SK-N-SH (cell line): Measurements from ENCODE around the gene DGKD. TPM values are rescaled to one million over a fixed set of nuclear protein-coding genes. Genes with fewer than 3 reads are reported as not detected.

Source experiments
- CTCF ChIA-PET: fragments of 300-600, 350-600 bp; formaldehyde crosslinking; extraction: SDS; loops from one replicate; lab custom pipeline; 2021; lab: Yijun Ruan, JAX
- POLR2A ChIA-PET: fragments of 350-600 bp; sonication (Branson Sonifier 250); formaldehyde crosslinking; extraction: SDS; loops from one replicate; lab custom pipeline; 2020; ENCODE audit warnings: antibody characterized with exemption, inconsistent platforms; lab: Yijun Ruan, JAX
- DNase-seq: peaks from one replicate; pipeline ENCODE4 v3.0.0; 2012
- H2AFZ ChIP-seq: fragments of 200-600 bp; sonication (generic); 2 replicates; pipeline ENCODE4 v1.8.1; 2016; ENCODE audit warnings: antibody characterized with exemption, mild to moderate bottlenecking, low read depth
- H3F3A ChIP-seq: fragments of 200-600 bp; sonication (generic); replicated peaks from 2 replicates; pipeline ENCODE3; 2016; ENCODE audit warnings: antibody characterized with exemption, mild to moderate bottlenecking; ENCODE audit not compliant: insufficient read depth
- H3K27ac ChIP-seq, 2 experiments: fragments of 200-500 bp in 1 of 2; fragments of 200-600 bp in 1 of 2; sonication (Bioruptor generic) in 1 of 2; sonication (generic), shearing (Covaris generic) in 1 of 2; 2 replicates each; pipeline versions ENCODE4 v1.5.1 to v1.6.1; 2014 to 2016; ENCODE audit warnings: low read depth in 2 of 2, inconsistent platforms in 1 of 2, low read length in 1 of 2, mild to moderate bottlenecking in 1 of 2, mixed read lengths in 1 of 2
- H3K27me3 ChIP-seq: fragments of 200-600 bp; sonication (generic), shearing (Covaris generic); 2 replicates; pipeline ENCODE4 v1.6.1; 2016; ENCODE audit warnings: mixed run types; ENCODE audit not compliant: insufficient read depth
- H3K36me3 ChIP-seq, 2 experiments: fragments of 200-500 bp in 1 of 2; fragments of 200-600 bp in 1 of 2; sonication (Bioruptor generic) in 1 of 2; sonication (generic) in 1 of 2; replicated peaks in 1 of 2; 2 replicates each; pipeline versions ENCODE3 to v1.5.1; 2014 to 2016; ENCODE audit warnings: low read length in 1 of 2, mild to moderate bottlenecking in 1 of 2; ENCODE audit not compliant: insufficient read depth in 2 of 2, control insufficient read depth in 1 of 2
- H3K4me1 ChIP-seq, 2 experiments: fragments of 200-500 bp in 1 of 2; fragments of 200-600 bp in 1 of 2; sonication (Bioruptor generic) in 1 of 2; sonication (generic), shearing (Covaris generic) in 1 of 2; 2 replicates each; pipeline versions ENCODE4 v1.5.1 to v1.6.1; 2014 to 2016; ENCODE audit warnings: low read depth in 1 of 2, low read length in 1 of 2, mixed run types in 1 of 2; ENCODE audit not compliant: insufficient read depth in 2 of 2, control insufficient read depth in 1 of 2
- H3K4me2 ChIP-seq: fragments of 200-600 bp; sonication (generic), shearing (Covaris generic); 2 replicates; pipeline ENCODE4 v1.6.1; 2017; ENCODE audit warnings: mixed run types
- H3K4me3 ChIP-seq, 2 experiments: fragments of 200-500 bp in 1 of 2; fragments of 200-600 bp in 1 of 2; sonication (Bioruptor generic) in 1 of 2; sonication (generic), shearing (Covaris generic) in 1 of 2; 2 replicates each; pipeline versions ENCODE4 v1.5.1 to v1.8.1; 2014 to 2016; ENCODE audit warnings: low read depth in 2 of 2, inconsistent platforms in 1 of 2, low read length in 1 of 2, mild to moderate bottlenecking in 1 of 2, mixed read lengths in 1 of 2, moderate library complexity in 1 of 2
- H3K79me2 ChIP-seq: fragments of 200-600 bp; sonication (generic); 2 replicates; pipeline ENCODE4 v1.8.1; 2017; ENCODE audit warnings: mild to moderate bottlenecking; ENCODE audit not compliant: insufficient read depth
- H3K9ac ChIP-seq: fragments of 200-600 bp; sonication (generic); 2 replicates; pipeline ENCODE4 v1.6.1; 2017; ENCODE audit warnings: mixed run types
- H3K9me2 ChIP-seq: fragments of 200-600 bp; sonication (generic); 2 replicates; pipeline ENCODE4 v1.6.1; 2017; ENCODE audit warnings: mixed run types
- H3K9me3 ChIP-seq: fragments of 200-600 bp; sonication (generic); 2 replicates; pipeline ENCODE4 v1.6.1; 2017; ENCODE audit warnings: mixed run types, mild to moderate bottlenecking, moderate library complexity
- H4K20me1 ChIP-seq: fragments of 200-600 bp; sonication (generic); 2 replicates; pipeline ENCODE4 v1.6.1; 2017; ENCODE audit warnings: mild to moderate bottlenecking, mixed run types; ENCODE audit not compliant: insufficient read depth
- EP300 ChIP-seq, 2 experiments: IDR thresholded peaks; 2 replicates each; pipeline versions ENCODE4 v1.4.0 to v1.6.1; 2012; ENCODE audit warnings: borderline replicate concordance in 1 of 2, low read depth in 1 of 2, low read length in 1 of 2
- EZH2phosphoT487 ChIP-seq: fragments of 200-600 bp; sonication (generic); IDR thresholded peaks from 2 replicates; pipeline ENCODE4 v1.6.1; 2017; ENCODE audit warnings: low read depth, mixed run types, mild to moderate bottlenecking, antibody characterized with exemption, moderate library complexity, borderline replicate concordance
- GABPA ChIP-seq: IDR thresholded peaks from 2 replicates; pipeline ENCODE4 v1.4.0; 2012; ENCODE audit warnings: low read depth, mild to moderate bottlenecking
- MEF2A ChIP-seq: IDR thresholded peaks from 2 replicates; pipeline ENCODE4 v1.4.0; 2012; ENCODE audit warnings: low read depth, borderline replicate concordance
- SIN3A ChIP-seq: IDR thresholded peaks from 2 replicates; pipeline ENCODE4 v1.6.1; 2012; ENCODE audit warnings: low read depth, mild to moderate bottlenecking, low read length, moderate library complexity, borderline replicate concordance
- WGBS: methylation state at CpG from one replicate; pipeline ENCODE4 v1.1.6; 2017; ENCODE audit warnings: low lambda C conversion rate; 5-methylcytosine and 5-hydroxymethylcytosine counted together
- polyA plus RNA-seq, 3 experiments: library from polyadenylated mRNA; depleted of rRNA; stranded (reverse); fragments of >200 nt; gene quantifications; 2 replicates each; pipeline ENCODE4 v1.2.3, GENCODE V29; 2012
- TF ChIP-seq, protein P1 (sequence below): IDR thresholded peaks from 2 replicates; pipeline ENCODE4 v1.4.0; 2012; ENCODE audit warnings: low read depth
- TF ChIP-seq, protein P2 (sequence below): IDR thresholded peaks from 2 replicates; pipeline ENCODE4; 2012
- TF ChIP-seq, protein P3 (sequence below): fragments of 200-600 bp; sonication (generic); IDR thresholded peaks from 2 replicates; pipeline ENCODE4 v1.6.1; 2017; ENCODE audit warnings: antibody characterized with exemption, mild to moderate bottlenecking, moderate library complexity
- TF ChIP-seq, protein P4 (sequence below): fragments of 150-350 bp; IDR thresholded peaks from 2 replicates; pipeline ENCODE4 v1.6.1; 2016; ENCODE audit warnings: mild to moderate bottlenecking, low read depth, low read length
- TF ChIP-seq, protein P5 (sequence below): IDR thresholded peaks from 2 replicates; pipeline ENCODE4 v1.4.0; 2012; ENCODE audit warnings: low read depth, borderline replicate concordance

The DGKD gene
- polyA plus RNA-seq, 1 of the 3 experiments (the other 2 are of a cell fraction), result 21.7 TPM

DNA sequence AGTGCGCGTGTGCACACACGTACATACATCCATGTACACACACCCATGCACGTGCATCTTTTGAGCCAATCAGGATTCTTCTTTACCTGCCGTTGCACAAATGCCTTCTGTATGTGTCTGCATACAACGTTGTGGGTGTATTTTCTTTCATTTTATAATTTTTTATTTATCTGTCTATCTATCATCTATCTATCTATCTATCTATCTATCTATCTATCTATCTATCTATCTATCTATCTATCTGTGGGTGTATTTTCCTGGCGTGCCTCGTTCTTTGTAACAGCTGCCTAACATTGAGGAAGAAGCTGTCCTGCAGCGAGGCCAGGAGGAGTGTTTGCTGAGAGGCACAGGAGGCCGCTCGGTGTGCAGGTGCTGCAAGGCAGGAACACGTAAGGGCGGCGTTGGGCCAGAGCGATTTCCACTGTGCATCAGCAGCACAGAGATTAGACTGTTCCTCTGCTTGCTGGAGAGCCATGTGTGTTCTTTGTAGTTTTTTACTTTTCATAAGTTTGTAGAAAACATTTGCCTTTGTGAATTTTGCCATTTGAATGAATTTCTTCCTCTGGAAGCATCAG, 84.4 kb downstream of the DGKD start:
- H2AFZ ChIP-seq, result no peak overlapping the region
- H3K36me3 ChIP-seq, result peaks cover 0 to 32% of the 10 kb centered on the region in 2 experiments
- TF ChIP-seq SIN3A, result no peak
- TF ChIP-seq, protein P1, sequence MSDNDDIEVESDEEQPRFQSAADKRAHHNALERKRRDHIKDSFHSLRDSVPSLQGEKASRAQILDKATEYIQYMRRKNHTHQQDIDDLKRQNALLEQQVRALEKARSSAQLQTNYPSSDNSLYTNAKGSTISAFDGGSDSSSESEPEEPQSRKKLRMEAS, result no peak
- TF ChIP-seq, protein P2, sequence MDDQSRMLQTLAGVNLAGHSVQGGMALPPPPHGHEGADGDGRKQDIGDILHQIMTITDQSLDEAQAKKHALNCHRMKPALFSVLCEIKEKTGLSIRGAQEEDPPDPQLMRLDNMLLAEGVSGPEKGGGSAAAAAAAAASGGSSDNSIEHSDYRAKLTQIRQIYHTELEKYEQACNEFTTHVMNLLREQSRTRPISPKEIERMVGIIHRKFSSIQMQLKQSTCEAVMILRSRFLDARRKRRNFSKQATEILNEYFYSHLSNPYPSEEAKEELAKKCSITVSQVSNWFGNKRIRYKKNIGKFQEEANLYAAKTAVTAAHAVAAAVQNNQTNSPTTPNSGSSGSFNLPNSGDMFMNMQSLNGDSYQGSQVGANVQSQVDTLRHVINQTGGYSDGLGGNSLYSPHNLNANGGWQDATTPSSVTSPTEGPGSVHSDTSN, result no peak
- TF ChIP-seq, protein P3, sequence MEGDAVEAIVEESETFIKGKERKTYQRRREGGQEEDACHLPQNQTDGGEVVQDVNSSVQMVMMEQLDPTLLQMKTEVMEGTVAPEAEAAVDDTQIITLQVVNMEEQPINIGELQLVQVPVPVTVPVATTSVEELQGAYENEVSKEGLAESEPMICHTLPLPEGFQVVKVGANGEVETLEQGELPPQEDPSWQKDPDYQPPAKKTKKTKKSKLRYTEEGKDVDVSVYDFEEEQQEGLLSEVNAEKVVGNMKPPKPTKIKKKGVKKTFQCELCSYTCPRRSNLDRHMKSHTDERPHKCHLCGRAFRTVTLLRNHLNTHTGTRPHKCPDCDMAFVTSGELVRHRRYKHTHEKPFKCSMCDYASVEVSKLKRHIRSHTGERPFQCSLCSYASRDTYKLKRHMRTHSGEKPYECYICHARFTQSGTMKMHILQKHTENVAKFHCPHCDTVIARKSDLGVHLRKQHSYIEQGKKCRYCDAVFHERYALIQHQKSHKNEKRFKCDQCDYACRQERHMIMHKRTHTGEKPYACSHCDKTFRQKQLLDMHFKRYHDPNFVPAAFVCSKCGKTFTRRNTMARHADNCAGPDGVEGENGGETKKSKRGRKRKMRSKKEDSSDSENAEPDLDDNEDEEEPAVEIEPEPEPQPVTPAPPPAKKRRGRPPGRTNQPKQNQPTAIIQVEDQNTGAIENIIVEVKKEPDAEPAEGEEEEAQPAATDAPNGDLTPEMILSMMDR, result no peak
- TF ChIP-seq, all 33 proteins: peak for 0
- H3K9me3 ChIP-seq, result no peaks in the 10 kb centered on the region
- no peak overlapping the region for H3K4me3 ChIP-seq
- H3K79me2 ChIP-seq, result peaks cover 11% of the 10 kb centered on the region; the same call in 1 of the 2 replicates
- no peaks in the 10 kb centered on the region for H4K20me1 ChIP-seq
- H3K4me2 ChIP-seq, result no peak overlapping the region
- no peak for DNase-seq
- no peak overlapping the region for H3K9ac ChIP-seq
- WGBS, result 95% methylated on average over 15 of the region's 15 CpGs
- POLR2A ChIA-PET, result interaction anchor here (0.6 kb wide), 1 partner anchor 147 kb away, joined by 3 read pairs; no protein-coding TSS in a partner anchor
- H3K27ac ChIP-seq, result no peak overlapping the region
- no peaks in the 10 kb centered on the region for H3K9me2 ChIP-seq
- H3F3A ChIP-seq, result no peaks in the 10 kb centered on the region
- H3K4me1 ChIP-seq, result no peaks in the 10 kb centered on the region
- H3K27me3 ChIP-seq, result no peaks in the 10 kb centered on the region
- CTCF ChIA-PET, result interaction anchor here (0.9 to 2.6 kb wide), 4 partner anchors 10 to 55 kb away, joined by 4 to 10 read pairs (median 4); no protein-coding TSS in a partner anchor

DNA sequence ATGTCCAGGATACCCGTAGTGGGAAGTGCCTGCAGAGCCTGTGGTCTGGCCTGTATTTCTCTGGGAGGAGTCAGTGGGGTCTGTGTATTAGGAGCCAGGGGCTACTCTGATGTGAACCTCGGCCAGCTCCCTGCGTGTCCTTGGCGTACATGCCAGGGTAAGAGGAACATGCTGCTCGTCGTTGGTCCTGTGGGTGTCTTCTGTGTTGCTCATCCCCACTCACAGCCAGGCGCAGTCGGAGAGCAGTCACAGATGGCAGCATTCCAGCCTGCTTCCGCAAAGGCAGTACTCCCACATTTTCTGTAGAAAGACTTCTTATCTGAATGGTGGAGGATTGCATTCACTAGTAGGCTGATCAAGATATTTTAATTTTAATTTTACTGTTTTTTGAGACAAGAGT, 84.9 kb downstream of the DGKD start:
- H3K27me3 ChIP-seq, result no peaks in the 10 kb centered on the region
- H2AFZ ChIP-seq, result no peak overlapping the region
- H3K4me3 ChIP-seq, result no peak overlapping the region
- H3F3A ChIP-seq, result no peaks in the 10 kb centered on the region
- H3K9me2 ChIP-seq, result no peaks in the 10 kb centered on the region
- H3K4me1 ChIP-seq, result no peaks in the 10 kb centered on the region
- H3K79me2 ChIP-seq, result peaks cover 8% of the 10 kb centered on the region; the same call in 1 of the 2 replicates
- H3K36me3 ChIP-seq, result peaks cover 0 to 32% of the 10 kb centered on the region in 2 experiments
- POLR2A ChIA-PET, result interaction anchor here (0.6 kb wide), 1 partner anchor 148 kb away, joined by 3 read pairs; no protein-coding TSS in a partner anchor
- WGBS, result 66% methylated on average over 6 of the region's 9 CpGs
- H3K27ac ChIP-seq, result no peak overlapping the region
- no peak for TF ChIP-seq EZH2phosphoT487
- no peak for TF ChIP-seq GABPA
- TF ChIP-seq EP300 (IDR thresholded peaks at IDR 0.05; ENCODE audit: borderline replicate concordance in 1 of 2, low read depth in 1 of 2, low read length in 1 of 2), result no peak
- TF ChIP-seq, protein P2, result no peak
- TF ChIP-seq SIN3A, result no peak
- TF ChIP-seq, protein P4, sequence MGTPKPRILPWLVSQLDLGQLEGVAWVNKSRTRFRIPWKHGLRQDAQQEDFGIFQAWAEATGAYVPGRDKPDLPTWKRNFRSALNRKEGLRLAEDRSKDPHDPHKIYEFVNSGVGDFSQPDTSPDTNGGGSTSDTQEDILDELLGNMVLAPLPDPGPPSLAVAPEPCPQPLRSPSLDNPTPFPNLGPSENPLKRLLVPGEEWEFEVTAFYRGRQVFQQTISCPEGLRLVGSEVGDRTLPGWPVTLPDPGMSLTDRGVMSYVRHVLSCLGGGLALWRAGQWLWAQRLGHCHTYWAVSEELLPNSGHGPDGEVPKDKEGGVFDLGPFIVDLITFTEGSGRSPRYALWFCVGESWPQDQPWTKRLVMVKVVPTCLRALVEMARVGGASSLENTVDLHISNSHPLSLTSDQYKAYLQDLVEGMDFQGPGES, result no peak
- TF ChIP-seq, protein P5, sequence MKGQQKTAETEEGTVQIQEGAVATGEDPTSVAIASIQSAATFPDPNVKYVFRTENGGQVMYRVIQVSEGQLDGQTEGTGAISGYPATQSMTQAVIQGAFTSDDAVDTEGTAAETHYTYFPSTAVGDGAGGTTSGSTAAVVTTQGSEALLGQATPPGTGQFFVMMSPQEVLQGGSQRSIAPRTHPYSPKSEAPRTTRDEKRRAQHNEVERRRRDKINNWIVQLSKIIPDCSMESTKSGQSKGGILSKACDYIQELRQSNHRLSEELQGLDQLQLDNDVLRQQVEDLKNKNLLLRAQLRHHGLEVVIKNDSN, result no peak
- TF ChIP-seq MEF2A, result no peak
- TF ChIP-seq, all 33 proteins: peak for 0
- no peak overlapping the region for H3K4me2 ChIP-seq
- no peak overlapping the region for H3K9ac ChIP-seq
- CTCF ChIA-PET, result interaction anchor here (0.6 to 1.7 kb wide), 3 partner anchors 35 to 319 kb away, joined by 3 to 5 read pairs (median 4); no protein-coding TSS in a partner anchor
- H3K9me3 ChIP-seq, result no peaks in the 10 kb centered on the region
- no peaks in the 10 kb centered on the region for H4K20me1 ChIP-seq
- no peak for DNase-seq
